HuH-7 (cell line): ENCODE data around the gene ZNF20.
"Not testable (repeated sequence)": the region's sequence is repeated elsewhere in the genome, so short reads cannot be mapped to it uniquely, and the experiment has no call there.

Experiments used
- DNase-seq: peaks from one replicate; pipeline ENCODE4 v3.0.0; 2011; ENCODE audit warnings: low spot score

Gene ZNF20

DNA sequence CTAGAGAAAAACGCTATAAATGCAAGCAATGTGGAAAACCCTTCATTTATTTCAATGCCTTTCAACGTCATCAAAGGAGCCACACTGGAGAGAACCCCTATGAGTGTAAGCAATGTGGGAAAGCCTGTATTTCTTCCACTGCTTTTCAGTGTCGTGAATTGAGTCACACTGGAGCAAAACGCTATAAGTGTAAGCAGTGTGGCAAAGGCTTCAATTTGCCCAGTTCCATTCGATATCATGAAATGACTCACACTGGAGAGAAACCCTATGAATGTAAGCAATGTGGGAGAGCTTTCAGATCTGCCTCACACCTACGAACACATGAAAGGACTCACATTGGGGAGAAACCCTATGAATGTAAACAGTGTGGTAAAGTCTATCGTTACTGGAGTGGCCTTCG is 27.4 kb downstream of the ZNF20 start:
- no peak for DNase-seq

DNA sequence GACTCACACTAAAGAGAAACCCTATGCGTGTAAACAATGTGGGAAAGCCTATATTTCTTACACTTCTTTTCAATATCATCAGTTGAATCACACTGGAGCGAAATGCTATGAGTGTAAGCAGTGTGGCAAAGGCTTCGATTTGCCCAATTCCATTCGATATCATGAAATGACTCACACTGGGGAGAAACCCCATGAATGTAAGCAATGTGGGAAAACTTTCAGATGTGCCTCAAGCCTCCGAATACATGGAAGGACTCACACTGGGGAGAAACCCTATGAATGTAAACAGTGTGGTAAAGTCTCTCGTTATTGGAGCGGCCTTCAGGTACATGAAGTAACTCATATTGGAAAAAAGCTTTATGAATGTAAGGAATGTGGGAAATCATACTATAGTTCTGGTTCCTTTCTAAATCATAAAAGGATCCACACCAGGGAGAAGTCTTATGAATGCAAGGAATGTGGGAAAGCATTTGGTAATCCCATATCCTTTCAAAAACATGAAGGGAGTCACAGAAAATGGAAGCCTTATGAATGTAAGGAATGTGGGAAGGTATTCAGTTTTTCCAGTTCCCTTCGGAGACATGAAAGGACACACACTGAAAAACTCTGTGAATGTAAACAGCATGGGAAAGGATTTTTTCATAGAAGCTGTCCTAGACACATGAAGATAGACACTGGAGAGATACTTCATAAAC is 28.1 kb downstream of the ZNF20 start:
- DNase-seq = no peak

DNA sequence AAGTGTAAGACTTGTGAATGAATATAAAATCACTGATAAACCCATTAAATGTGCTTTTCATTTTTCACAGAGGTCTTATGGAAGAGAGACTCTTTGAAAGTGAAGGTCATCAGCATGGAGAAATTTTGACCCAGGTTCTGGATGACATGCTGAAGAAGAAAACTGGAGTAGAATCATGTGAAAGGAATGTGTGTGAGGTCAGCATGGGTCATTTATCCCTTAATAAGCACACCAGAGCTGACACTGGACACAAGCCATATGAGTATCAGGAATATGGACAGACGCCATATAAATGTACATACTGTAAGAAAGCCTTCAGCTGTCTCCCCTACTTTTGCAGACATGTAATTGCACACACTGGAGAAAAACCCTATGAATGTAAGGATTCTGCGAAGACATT is 29.0 kb downstream of the ZNF20 start:
- DNase-seq = no peak

DNA sequence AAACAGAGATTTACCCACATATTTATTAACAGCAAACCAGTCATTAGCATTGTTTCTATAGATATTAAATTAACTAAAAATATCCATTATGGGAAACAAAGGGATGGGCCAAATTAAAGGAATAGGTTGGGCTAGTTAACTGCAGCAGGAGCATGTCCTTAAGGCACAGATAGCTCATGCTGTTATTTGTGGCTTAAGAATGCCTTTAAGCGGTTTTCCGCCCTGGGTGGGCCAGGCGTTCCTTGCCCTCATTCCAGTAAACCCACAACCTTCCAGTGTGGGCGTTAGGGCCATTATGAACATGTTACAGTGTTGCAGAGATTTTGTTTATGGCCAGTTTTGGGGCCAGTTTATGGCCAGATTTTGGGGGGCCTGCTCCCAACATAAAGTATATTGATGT is 36.2 kb downstream of the ZNF20 start:
- DNase-seq = not testable (repeated sequence)

DNA sequence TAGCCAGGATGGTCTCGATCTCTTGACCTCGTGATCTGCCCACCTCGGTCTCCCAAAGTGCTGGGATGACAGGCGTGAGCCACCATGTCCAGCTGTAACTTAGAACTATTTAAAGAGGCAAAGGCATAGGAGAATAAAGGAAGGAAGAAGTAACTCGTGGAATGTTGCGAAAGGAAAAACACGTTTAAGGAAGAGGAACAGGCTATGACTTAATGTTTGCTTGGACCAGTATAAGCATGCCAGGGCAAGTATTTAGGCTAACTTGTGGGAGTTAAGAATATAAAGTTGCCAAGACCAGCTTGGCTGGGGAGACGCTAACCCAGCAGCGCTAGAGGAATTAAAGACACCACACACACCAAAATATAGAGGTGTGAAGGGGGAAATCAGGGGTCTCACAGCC is 42.1 kb downstream of the ZNF20 start:
- DNase-seq = no peak

DNA sequence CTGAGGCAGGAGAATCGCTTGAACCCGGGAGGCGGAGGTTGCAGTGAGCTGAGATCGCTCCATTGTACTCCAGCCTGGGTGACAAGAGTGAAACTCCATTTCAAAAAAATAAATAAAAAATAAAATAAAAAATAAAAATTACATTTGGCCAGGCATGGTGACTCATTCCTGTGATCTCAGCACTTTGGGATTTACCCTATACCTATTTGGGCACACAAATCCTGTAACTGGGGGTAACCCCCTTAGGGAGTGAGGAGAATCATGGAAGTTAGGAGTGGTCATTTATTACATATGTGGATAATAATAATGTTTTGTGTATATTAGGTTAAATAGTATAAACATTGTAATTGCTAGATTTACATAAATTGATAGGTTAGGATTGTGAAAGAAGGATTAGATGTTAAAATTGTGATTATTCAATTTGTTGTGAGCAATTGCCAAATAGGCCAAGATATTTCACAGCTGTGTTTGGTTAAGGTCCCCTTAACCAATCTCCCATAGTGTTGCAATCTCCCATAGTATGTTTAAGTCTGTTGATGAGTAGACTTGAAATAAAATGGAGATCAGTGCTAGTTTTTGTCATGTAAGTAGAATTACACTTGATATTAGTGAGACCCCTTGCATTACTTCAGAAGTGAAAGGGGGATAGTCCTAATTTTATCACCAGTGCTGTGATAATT is 44.9 kb downstream of the ZNF20 start:
- DNase-seq = no peak

DNA sequence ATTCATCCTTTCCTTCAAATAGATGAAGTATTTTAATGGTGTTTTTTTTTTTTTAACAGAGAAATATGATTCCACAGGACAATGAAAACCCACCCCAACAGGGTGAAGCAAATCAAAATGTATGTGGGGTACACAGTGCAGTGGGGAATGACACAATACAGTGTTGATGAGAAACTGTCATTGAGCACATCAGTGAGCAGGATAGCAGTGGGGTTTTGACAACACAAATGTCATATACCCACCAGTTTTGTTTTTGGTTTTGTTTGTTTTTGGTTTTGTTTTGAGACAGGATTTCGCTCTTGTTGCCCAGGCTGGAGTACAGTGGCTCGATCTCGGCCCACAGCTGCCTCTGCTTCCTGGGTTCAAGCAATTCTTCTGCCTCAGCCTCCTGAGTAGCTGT is 46.4 kb downstream of the ZNF20 start:
- no peak for DNase-seq

DNA sequence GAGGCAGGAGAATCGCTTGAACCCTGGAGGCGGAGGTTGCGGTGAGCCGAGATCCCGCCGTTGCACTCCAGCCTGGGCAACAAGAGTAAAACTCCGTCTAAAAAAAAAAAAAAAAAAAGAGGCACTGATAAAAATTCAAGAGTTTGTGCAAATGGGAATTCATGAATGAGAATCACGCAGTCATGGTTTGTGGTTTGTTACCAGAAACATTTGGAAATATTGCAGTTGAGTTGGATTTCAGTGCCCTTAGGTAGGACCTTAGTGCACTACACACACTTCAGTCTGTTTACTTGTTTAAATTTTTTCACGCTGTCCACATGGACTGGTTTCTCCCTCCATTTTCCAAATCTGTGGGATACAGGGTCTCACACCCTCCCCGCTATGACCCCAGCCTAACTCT is 47.2 kb downstream of the ZNF20 start:
- DNase-seq = no peak

DNA sequence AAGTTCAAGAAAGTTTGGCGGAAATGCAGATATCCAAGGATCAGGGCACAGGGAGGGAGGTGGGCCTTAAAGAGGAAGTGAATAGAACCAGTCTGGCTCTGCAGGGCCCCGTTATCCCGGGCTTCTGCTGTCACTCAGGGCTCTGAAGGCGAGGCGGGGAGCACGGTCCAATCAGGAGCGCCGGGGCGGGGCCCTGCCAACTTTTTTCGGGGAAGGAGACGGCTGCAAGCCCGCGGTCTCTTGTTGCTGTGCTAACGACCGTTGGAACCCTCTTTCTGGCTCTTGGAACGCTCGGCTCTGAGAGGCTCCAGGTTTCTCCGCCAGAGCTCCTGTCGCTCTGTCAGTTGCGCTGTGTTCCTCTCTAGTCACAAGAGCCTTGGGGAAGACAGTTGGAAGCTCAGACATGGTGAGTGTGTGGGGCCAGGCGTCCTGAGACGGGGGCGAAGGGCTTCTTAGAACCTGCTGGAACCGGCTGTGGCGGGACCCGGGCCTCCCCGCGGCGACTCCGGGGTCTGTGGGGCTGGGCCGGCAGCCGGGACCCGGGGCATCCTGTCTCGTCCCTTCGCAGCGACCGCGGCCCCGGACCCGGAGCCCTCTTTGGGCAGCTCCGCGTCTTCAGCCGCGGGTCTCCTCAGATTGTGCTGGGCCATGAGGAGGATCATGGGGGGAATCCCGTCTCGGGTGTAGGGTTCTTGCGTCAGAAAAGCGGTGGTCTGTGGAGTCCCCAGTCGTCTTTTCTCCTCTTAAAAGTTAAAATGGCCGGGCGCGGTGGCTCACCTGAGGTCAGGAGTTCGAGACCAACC is 47.9 kb downstream of the ZNF20 start:
- no peak for DNase-seq

DNA sequence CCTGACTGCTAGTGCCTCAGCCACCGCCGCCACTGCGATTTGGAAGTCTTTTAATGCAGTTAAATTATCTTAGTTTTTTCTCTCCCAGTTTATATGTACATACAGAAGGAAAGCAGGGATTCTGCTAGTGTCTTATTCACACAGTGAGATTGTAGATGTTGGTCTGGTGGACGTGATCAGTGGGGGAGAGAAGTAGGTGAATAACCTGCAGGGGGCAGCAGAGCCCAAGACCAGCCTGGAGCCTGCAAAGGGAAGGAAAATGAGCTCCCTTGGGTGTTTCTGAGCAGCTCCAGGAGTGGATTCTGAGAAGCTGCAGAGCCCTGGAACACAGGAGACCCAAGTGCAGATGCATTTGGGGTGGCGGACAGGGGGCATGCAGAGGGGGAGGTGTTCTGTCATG is 49.3 kb downstream of the ZNF20 start:
- no peak for DNase-seq

DNA sequence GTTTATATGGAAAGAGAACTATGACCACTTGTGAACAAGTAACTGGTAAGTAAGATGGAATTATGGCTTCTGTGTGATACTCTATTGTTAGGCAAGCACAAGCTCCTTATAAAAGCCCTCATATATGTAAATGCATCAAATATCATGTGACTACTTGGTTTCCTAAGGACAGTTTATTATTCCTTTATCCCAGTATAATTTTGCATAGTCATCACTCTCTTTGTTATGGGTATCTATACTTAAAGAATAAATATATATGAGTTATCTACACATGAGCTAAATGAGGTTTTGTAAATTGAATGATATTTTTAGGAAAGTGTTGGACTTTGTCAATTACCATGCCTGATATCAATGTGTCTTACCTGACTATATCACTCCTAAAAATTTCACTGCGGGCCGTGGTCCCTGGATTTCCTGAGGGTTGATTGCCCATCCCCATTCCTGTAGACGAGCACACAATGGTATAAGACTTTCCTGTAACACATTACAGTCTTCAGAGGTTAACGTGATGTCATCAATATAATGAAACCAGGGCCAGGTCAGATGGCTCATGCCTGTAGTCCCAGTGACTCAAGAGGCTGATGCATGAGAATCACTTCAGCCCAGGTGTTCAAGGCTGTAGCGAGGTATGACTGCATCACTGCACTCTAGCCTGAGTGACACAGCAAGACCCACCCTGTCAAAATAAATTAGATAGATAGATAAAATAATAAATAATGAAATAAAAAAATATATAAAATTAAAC is 54.9 kb downstream of the ZNF20 start:
- no peak for DNase-seq

DNA sequence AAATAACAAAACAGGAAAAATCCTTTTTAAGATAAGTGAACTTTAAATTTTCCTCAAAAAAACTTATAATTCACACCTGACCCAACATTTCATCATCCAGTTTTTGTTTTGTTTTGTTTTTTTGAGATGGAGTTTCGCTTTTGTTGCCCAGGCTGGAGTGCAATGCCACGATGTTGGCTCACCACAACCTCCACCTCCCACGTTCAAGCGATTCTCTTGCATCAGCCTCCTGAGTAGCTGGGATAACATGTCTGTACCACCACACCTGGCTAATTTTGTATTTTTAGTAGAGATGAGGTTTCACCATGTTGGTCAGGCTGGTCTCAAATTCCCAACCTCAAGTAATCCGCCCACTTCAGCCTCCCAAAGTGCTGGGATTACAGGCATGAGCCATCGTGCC is 56.8 kb downstream of the ZNF20 start:
- DNase-seq = not testable (repeated sequence)
